Endothelial cell of umbilical vein (primary cell): ENCODE data around the gene APOBEC2. TPM values are rescaled to one million over a fixed set of nuclear protein-coding genes. Genes with fewer than 3 reads are reported as not detected.

ENCODE experiments used
- BruUV-seq: library from RNA; stranded (reverse); fragments of 400-500 nt; replicated peaks from 2 replicates; lab custom pipeline; 2021; lab: Mats Ljungman, UMichigan
- CTCF ChIA-PET: fragments of 300-600, 350-600 bp; sonication (Branson Sonifier 250); formaldehyde crosslinking; loops from one replicate; lab custom pipeline; 2021; ENCODE audit warnings: antibody characterized with exemption, inconsistent platforms; lab: Charles Lee
- POLR2A ChIA-PET: fragments of 300-600, 350-600 bp; sonication (Branson Sonifier 250); formaldehyde crosslinking; loops from one replicate; lab custom pipeline; 2021; ENCODE audit warnings: antibody characterized with exemption, inconsistent platforms; lab: Charles Lee
- DNase-seq: peaks from one replicate; pipeline ENCODE4 v3.0.0-alpha.2; 2011; ENCODE audit warnings: low read depth, low spot score
- FAIRE-seq: peaks from 2 replicates; lab custom pipeline; 2011; peaks lifted over from hg19 to GRCh38; lab: Jason Lieb, UNC
- H2AFZ ChIP-seq: 2 replicates; pipeline ENCODE4 v1.6.0; 2012; ENCODE audit warnings: low read depth, low read length, control low read depth, inconsistent platforms
- H3K27ac ChIP-seq: 2 replicates; pipeline ENCODE4 v1.5.1; 2011; ENCODE audit warnings: low read depth, mild to moderate bottlenecking, control low read depth, low read length, moderate library complexity; ENCODE audit not compliant: insufficient read depth
- H3K27me3 ChIP-seq, 2 experiments: 2 replicates each; pipeline versions ENCODE4 v1.6.0 to v1.6.1; 2011; ENCODE audit warnings: low read length in 2 of 2, mixed read lengths in 1 of 2; ENCODE audit not compliant: control insufficient read depth in 2 of 2, insufficient read depth in 2 of 2
- H3K36me3 ChIP-seq, 2 experiments: 2 replicates in 1 of 2; 3 replicates in 1 of 2; pipeline ENCODE4 v1.5.1; 2011; ENCODE audit warnings: low read length in 2 of 2, mild to moderate bottlenecking in 1 of 2, moderate library complexity in 1 of 2; ENCODE audit not compliant: control insufficient read depth in 2 of 2, insufficient read depth in 2 of 2; ENCODE audit errors: extremely low read depth in 1 of 2
- H3K4me1 ChIP-seq: 3 replicates; pipeline ENCODE4 v1.5.1; 2011; ENCODE audit warnings: mild to moderate bottlenecking, low read length; ENCODE audit not compliant: control insufficient read depth, insufficient read depth; ENCODE audit errors: extremely low read depth
- H3K4me2 ChIP-seq: 2 replicates; pipeline ENCODE4 v1.6.1; 2011; ENCODE audit warnings: low read length, control low read depth, mixed read lengths; ENCODE audit not compliant: insufficient read depth
- H3K4me3 ChIP-seq, 3 experiments: fragments of 200-600 bp in 1 of 3; sonication (generic), shearing (Covaris generic) in 1 of 3; replicated peaks in 1 of 3; 2 replicates each; pipeline ENCODE4 v1.5.1; 2011 to 2016; ENCODE audit warnings: control low read depth in 3 of 3, low read length in 3 of 3, mild to moderate bottlenecking in 2 of 3, inconsistent platforms in 1 of 3, low read depth in 1 of 3, moderate library complexity in 1 of 3; ENCODE audit not compliant: insufficient read depth in 1 of 3
- H3K79me2 ChIP-seq: 2 replicates; pipeline ENCODE4 v1.6.0; 2012; ENCODE audit warnings: low read length, inconsistent platforms; ENCODE audit not compliant: control insufficient read depth, insufficient read depth
- H3K9ac ChIP-seq: replicated peaks from 2 replicates; pipeline ENCODE3; 2011; ENCODE audit warnings: low read length, control low read depth; ENCODE audit not compliant: insufficient read depth; ENCODE audit errors: extremely low read depth
- H3K9me1 ChIP-seq: replicated peaks from 3 replicates; pipeline ENCODE4 v1.6.0; 2011; ENCODE audit warnings: mild to moderate bottlenecking, low read length; ENCODE audit not compliant: control insufficient read depth, insufficient read depth; ENCODE audit errors: extremely low read depth
- H3K9me3 ChIP-seq: replicated peaks from 2 replicates; pipeline ENCODE4 v1.5.1; 2012; ENCODE audit warnings: low read length, inconsistent platforms; ENCODE audit not compliant: control insufficient read depth, insufficient read depth
- H4K20me1 ChIP-seq: replicated peaks from 2 replicates; pipeline ENCODE3; 2011; ENCODE audit warnings: mild to moderate bottlenecking, low read length; ENCODE audit not compliant: control insufficient read depth, insufficient read depth; ENCODE audit errors: extremely low read depth
- CTCF ChIP-seq, 2 donors: IDR thresholded peaks; 1 replicate in 1 of 2; 2 replicates in 1 of 2; pipeline ENCODE4 v1.5.1; 2011; ENCODE audit warnings: low read length in 2 of 2, mild to moderate bottlenecking in 2 of 2, moderate library complexity in 2 of 2, control low read depth in 1 of 2, inconsistent platforms in 1 of 2, low read depth in 1 of 2; ENCODE audit not compliant: insufficient read depth in 1 of 2; ENCODE audit errors: extremely low read depth in 1 of 2
- EZH2 ChIP-seq: IDR thresholded peaks from 2 replicates; pipeline ENCODE4 v1.6.1; 2012; ENCODE audit warnings: borderline replicate concordance, low read depth, mild to moderate bottlenecking, moderate library complexity, low read length, inconsistent platforms; ENCODE audit not compliant: severe bottlenecking
- MYC ChIP-seq: IDR thresholded peaks from one replicate; pipeline ENCODE4 v1.6.1; 2011; ENCODE audit warnings: mild to moderate bottlenecking, low read depth, low read length
- POLR2A ChIP-seq: IDR thresholded peaks from 2 replicates; pipeline ENCODE4 v1.6.1; 2012; ENCODE audit warnings: low read depth, mild to moderate bottlenecking, control low read depth, low read length
- POLR2AphosphoS5 ChIP-seq: IDR thresholded peaks from 2 replicates; pipeline ENCODE4 v1.6.1; 2012; ENCODE audit warnings: low read depth, mild to moderate bottlenecking, control low read depth, low read length, moderate library complexity; ENCODE audit not compliant: insufficient read depth
- dilution Hi-C: fragments of 300-500 bp; cut with MboI; formaldehyde crosslinking; loops from one replicate; pipeline ENCODE4 v1.15.0; 2019; ENCODE audit warnings: low sequenced_read_pairs; ENCODE audit not compliant: extremely low pct_ligation_motif_present
- intact Hi-C: fragments of 100-400 bp; cut with micrococcal nuclease; formaldehyde crosslinking; loops from one replicate; pipeline ENCODE4 v1.10.0; 2022
- polyA plus RNA-seq, 4 experiments: library from polyadenylated mRNA; depleted of rRNA in 3 of 4; stranded (reverse) in 3 of 4; unstranded in 1 of 4; fragments of >200 nt; gene quantifications; 2 replicates each; pipeline versions ENCODE4 v1.2.1 to v1.2.3, GENCODE V29; 2011 to 2012; ENCODE audit warnings: missing spikeins in 1 of 4
- total RNA-seq: library from RNA; stranded (reverse); gene quantifications from 2 replicates; pipeline ENCODE4 v1.2.3, GENCODE V29; 2021

APOBEC2 gene
- total and polyA plus RNA-seq, 2 donors (not counting 3 experiments of a cell fraction or from before 2014, with no cell fraction given): not detected

GRCh38 chr6:41059556-41059955, 6.6 kb downstream of the APOBEC2 start:
- H4K20me1 ChIP-seq: no peaks in the 10 kb centered on the region
- H3K27ac ChIP-seq: no peak overlapping the region
- no peak overlapping the region for H3K4me2 ChIP-seq
- ChIA-PET POLR2A (no interaction called here), CTCF (interaction anchor here (1.0 kb wide), 1 partner anchor 122 kb away, joined by 3 read pairs; no protein-coding TSS in a partner anchor)
- no peaks in the 10 kb centered on the region for H3K79me2 ChIP-seq
- dilution Hi-C loops (no loop called here), intact Hi-C loops (no loop called here)
- H3K9me1 ChIP-seq: no peaks in the 10 kb centered on the region
- no TSS peak for BruUV-seq
- TF ChIP-seq EZH2 (no peak), CTCF (IDR thresholded peaks at IDR 0.05; ENCODE audit: extremely low read depth in 1 of 2, insufficient read depth in 1 of 2, low read depth in 1 of 2, low read length in 2 of 2) (no peak)
- no peaks in the 10 kb centered on the region for H3K36me3 ChIP-seq
- no peak overlapping the region for H2AFZ ChIP-seq
- no peak overlapping the region for H3K4me3 ChIP-seq
- FAIRE-seq (no peak), DNase-seq (no peak)
- peaks cover 0 to 2% of the 10 kb centered on the region in 2 experiments for H3K27me3 ChIP-seq
- H3K4me1 ChIP-seq: peaks cover 5% of the 10 kb centered on the region
- H3K9me3 ChIP-seq: no peaks in the 10 kb centered on the region
- H3K9ac ChIP-seq: no peak overlapping the region

GRCh38 chr6:41061196-41061726, 8.3 kb downstream of the APOBEC2 start:
- no peak overlapping the region for H2AFZ ChIP-seq
- no peak overlapping the region for H3K4me3 ChIP-seq
- H3K27me3 ChIP-seq: no peaks in the 10 kb centered on the region
- no peak overlapping the region for H3K27ac ChIP-seq
- H3K4me2 ChIP-seq: no peak overlapping the region
- peaks cover 5% of the 10 kb centered on the region for H3K4me1 ChIP-seq
- no peaks in the 10 kb centered on the region for H3K9me3 ChIP-seq
- TF ChIP-seq MYC (no peak), POLR2A (no peak), POLR2AphosphoS5 (no peak)
- H3K9me1 ChIP-seq: no peaks in the 10 kb centered on the region
- H3K9ac ChIP-seq: no peak overlapping the region
- FAIRE-seq (no peak), DNase-seq (no peak)
- ChIA-PET CTCF (interaction anchor here (0.6 kb wide), 1 partner anchor 76 kb away, joined by 4 read pairs; no protein-coding TSS in a partner anchor), POLR2A (interaction anchor here (0.7 kb wide), 2 partner anchors 286 to 518 kb away, joined by 6 to 8 read pairs; no protein-coding TSS in a partner anchor)
- no TSS peak for BruUV-seq
- dilution Hi-C loops: no loop called here
- H4K20me1 ChIP-seq: no peaks in the 10 kb centered on the region
- H3K79me2 ChIP-seq: no peaks in the 10 kb centered on the region
- intact Hi-C loops: no loop called here
- H3K36me3 ChIP-seq: no peaks in the 10 kb centered on the region
